C4-2B (cell line): ENCODE results near the gene NOA1.

Experiments used
- CTCF ChIP-seq: fragments of 450-650 bp; conservative IDR thresholded peaks from 2 replicates; pipeline ENCODE4 v1.5.1; 2017; ENCODE audit warnings: mild to moderate bottlenecking
- ZFX ChIP-seq: fragments of 450-650 bp; IDR thresholded peaks from 2 replicates; pipeline ENCODE4 v1.6.1; 2017

- no peak for TF ChIP-seq CTCF
- TF ChIP-seq ZFX: no peak
These were observed 43.2 kb upstream of the NOA1 start for GRCh38 chr4:57020467-57021101.
